Measurements from ENCODE around the gene YEATS2. TPM values are rescaled to one million over a fixed set of nuclear protein-coding genes. Genes with fewer than 3 reads are reported as not detected.
A peak's percentile ranks its signal among the peaks of the same experiment; 100 is the strongest.
"Not testable (repeated sequence)": the region's sequence is repeated elsewhere in the genome, so short reads cannot be mapped to it uniquely, and the experiment has no call there.

YEATS2 gene
- total RNA-seq, 1 donor from 2014 or later, result 23.8 TPM

DNA sequence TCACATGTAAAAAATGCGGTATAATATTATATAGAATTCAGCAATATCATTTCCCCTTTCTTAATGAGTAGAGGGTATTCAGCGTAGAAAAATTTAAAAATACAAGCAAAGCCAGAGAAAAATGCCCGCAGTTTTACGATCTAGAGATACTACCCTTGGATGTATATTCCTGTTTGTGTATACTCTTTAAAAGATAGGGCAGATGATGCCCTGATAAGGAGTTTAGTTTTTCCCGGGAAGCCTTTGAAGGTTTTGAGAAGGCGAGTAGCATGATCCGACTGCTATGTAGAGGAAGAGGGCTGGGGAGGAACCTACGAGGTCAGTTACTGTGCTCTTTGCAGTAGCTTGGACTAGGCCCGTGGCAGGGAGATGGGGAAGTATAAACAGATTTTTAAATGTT, 1.2 kb downstream of the YEATS2 start:
- TF ChIP-seq POLR2A (IDR thresholded peaks at IDR 0.05), result no peak
- TF ChIP-seq, protein P1, sequence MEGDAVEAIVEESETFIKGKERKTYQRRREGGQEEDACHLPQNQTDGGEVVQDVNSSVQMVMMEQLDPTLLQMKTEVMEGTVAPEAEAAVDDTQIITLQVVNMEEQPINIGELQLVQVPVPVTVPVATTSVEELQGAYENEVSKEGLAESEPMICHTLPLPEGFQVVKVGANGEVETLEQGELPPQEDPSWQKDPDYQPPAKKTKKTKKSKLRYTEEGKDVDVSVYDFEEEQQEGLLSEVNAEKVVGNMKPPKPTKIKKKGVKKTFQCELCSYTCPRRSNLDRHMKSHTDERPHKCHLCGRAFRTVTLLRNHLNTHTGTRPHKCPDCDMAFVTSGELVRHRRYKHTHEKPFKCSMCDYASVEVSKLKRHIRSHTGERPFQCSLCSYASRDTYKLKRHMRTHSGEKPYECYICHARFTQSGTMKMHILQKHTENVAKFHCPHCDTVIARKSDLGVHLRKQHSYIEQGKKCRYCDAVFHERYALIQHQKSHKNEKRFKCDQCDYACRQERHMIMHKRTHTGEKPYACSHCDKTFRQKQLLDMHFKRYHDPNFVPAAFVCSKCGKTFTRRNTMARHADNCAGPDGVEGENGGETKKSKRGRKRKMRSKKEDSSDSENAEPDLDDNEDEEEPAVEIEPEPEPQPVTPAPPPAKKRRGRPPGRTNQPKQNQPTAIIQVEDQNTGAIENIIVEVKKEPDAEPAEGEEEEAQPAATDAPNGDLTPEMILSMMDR (IDR thresholded peaks at IDR 0.05), result no peak
- no peak for TF ChIP-seq POLR2AphosphoS5 (IDR thresholded peaks at IDR 0.05; ENCODE audit: insufficient read depth in 1 of 2, low read depth in 1 of 2)
- H3K4me3 ChIP-seq, result peak overlapping the region; percentile 64 to 98
- no peak for DNase-seq (ENCODE audit: extremely low spot score in 2 of 2)
- intact Hi-C loops (cut with DNase I), result no loop called here
- H3K27me3 ChIP-seq, result no peaks in the 10 kb centered on the region
- no peaks in the 10 kb centered on the region for H3K9me3 ChIP-seq
- H3K27ac ChIP-seq, result peak overlapping the region; percentile 97
- peaks cover 30% of the 10 kb centered on the region for H3K4me1 ChIP-seq
- peaks cover 0 to 4% of the 10 kb centered on the region in 2 donors for H3K36me3 ChIP-seq

DNA sequence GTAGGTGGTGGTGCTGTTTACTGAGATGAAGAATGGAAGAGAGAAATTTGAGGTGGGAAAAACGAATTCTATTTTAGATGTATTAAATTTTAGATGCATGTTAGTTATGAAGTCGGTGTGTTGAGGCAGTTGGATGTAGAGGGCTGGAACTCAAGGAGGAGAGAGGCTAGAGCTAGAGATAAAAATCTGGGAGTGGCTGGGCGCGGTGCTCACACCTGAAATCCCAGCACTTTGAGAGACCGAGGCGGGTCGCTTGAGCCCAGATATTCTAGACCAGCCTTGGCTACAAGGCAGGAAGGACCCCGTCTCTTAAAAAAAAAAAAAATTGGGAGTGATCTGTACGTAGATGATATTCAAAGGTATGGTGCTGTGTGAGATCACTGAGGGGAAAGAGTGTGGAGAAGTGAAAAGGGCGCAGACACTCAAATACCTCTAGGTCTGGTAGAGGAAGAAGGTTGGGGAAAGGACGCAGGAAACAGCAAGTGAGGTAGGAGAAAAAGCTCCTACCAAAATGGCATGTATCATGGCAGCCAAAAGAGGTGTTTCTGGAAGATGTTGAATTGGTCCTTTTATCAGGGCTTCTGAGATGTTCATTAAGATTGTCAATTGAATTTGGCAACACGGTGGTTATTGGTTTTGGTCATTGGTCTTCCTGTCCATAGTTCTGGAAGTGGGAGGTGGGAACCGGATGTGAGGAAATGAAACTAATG, 1.8 kb downstream of the YEATS2 start:
- H3K4me3 ChIP-seq, result peak overlapping the region; percentile 64 to 98
- peaks cover 0 to 4% of the 10 kb centered on the region in 2 donors for H3K36me3 ChIP-seq
- no peak for DNase-seq (ENCODE audit: extremely low spot score in 2 of 2)
- peak overlapping the region; percentile 97 for H3K27ac ChIP-seq
- intact Hi-C loops (cut with DNase I), result no loop called here
- peaks cover 30% of the 10 kb centered on the region for H3K4me1 ChIP-seq
- H3K9me3 ChIP-seq, result no peaks in the 10 kb centered on the region
- H3K27me3 ChIP-seq, result no peaks in the 10 kb centered on the region
- no peak for TF ChIP-seq POLR2A (IDR thresholded peaks at IDR 0.05)
- TF ChIP-seq, protein P1 (IDR thresholded peaks at IDR 0.05), result no peak
- no peak for TF ChIP-seq POLR2AphosphoS5 (IDR thresholded peaks at IDR 0.05; ENCODE audit: insufficient read depth in 1 of 2, low read depth in 1 of 2)

DNA sequence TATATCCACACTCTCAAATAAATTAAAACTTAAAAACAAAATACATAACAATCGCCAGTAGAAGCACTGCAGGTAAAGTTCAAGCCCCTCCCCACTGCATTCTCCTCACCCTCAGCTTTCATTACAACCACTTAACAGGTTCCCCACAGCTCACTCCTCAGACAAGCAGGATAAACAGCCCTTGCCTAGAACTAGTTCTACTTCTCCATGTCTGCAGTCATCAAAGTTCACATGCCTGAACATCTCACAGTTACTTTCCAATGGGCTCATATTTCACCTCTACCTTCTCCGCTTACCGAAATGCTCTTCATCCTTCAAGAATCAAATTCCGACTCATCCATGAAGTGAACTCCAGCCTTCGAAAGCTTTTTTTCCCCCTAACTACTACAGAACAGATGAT, 4.1 kb downstream of the YEATS2 start:
- TF ChIP-seq POLR2AphosphoS5 (IDR thresholded peaks at IDR 0.05; ENCODE audit: insufficient read depth in 1 of 2, low read depth in 1 of 2) (no peak), POLR2A (IDR thresholded peaks at IDR 0.05) (no peak)
- TF ChIP-seq, protein P1 (IDR thresholded peaks at IDR 0.05), result no peak
- intact Hi-C loops (cut with DNase I), result no loop called here
- Histone ChIP-seq H3K36me3 (peaks cover 0 to 4% of the 10 kb centered on the region in 2 donors), H3K9me3 (no peaks in the 10 kb centered on the region), H3K27ac (no peak overlapping the region), H3K4me3 (no peak overlapping the region), H3K27me3 (no peaks in the 10 kb centered on the region), H3K4me1 (peaks cover 30% of the 10 kb centered on the region)
- no peak for DNase-seq (ENCODE audit: extremely low spot score in 2 of 2)

DNA sequence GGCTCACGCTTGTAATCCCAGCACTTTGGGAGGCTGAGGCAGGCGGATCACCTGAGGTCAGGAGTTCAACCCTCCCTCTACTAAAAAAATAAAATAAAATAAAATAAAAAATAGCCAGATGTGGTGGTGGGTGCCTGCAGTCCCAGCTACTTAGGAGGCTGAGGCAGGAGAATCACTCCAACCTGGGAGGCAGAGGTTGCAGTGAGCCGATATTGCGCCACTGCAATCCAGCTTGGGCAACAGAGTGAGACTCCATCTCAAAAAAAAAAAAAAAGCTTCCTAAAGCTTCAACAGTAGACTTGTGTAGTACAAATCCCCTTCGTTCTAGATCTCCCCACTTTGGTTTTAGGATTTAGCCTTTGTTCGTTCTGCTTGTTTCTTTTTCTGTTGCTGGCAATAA, 6.3 kb downstream of the YEATS2 start:
- H3K9me3 ChIP-seq; H3K27ac ChIP-seq; H3K27me3 ChIP-seq; intact Hi-C loops (cut with DNase I); DNase-seq (ENCODE audit: extremely low spot score in 2 of 2); H3K36me3 ChIP-seq; H3K4me3 ChIP-seq: not testable (repeated sequence)
- peaks cover 27% of the 10 kb centered on the region for H3K4me1 ChIP-seq

DNA sequence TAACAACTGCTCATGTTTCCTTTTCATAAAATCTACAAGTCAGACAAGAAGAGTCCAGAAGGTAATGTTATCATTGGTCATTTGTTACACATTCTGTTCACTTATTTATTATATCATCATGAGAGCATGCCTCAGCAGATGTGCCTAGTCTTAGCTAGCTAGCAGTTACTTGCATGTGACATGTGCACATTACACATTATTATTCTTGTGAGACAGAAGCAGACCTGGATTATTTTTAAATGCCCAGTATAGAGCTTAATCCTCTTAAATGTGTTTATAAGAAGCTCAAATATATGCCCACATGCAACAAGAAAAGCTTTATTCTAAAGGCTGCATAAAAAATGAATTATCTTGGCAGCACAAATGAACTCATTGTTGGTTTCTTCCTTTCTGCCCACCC, 12.6 kb downstream of the YEATS2 start:
- no peaks in the 10 kb centered on the region for H3K27me3 ChIP-seq
- no peaks in the 10 kb centered on the region for H3K36me3 ChIP-seq
- TF ChIP-seq POLR2A (IDR thresholded peaks at IDR 0.05) (no peak), POLR2AphosphoS5 (IDR thresholded peaks at IDR 0.05; ENCODE audit: insufficient read depth in 1 of 2, low read depth in 1 of 2) (no peak)
- TF ChIP-seq, protein P1 (IDR thresholded peaks at IDR 0.05), result no peak
- no peak overlapping the region for H3K27ac ChIP-seq
- no peaks in the 10 kb centered on the region for H3K4me1 ChIP-seq
- H3K4me3 ChIP-seq, result no peak overlapping the region
- intact Hi-C loops (cut with DNase I), result no loop called here
- no peak for DNase-seq (ENCODE audit: extremely low spot score in 2 of 2)
- H3K9me3 ChIP-seq, result no peaks in the 10 kb centered on the region
